GM12873 (cell line): ENCODE results near the gene VWA8.

Experiments used
- CTCF ChIP-seq: IDR thresholded peaks from 2 replicates; pipeline ENCODE4 v1.5.1; 2012; ENCODE audit warnings: low read depth, mild to moderate bottlenecking, moderate library complexity, low read length, control low read depth; ENCODE audit not compliant: insufficient read depth; ENCODE audit errors: missing control alignments

The VWA8 gene

GRCh38 chr13:41596190-41596589 lies 364.7 kb downstream of the VWA8 start:
- TF ChIP-seq CTCF: no peak

GRCh38 chr13:41595298-41595697 lies 365.6 kb downstream of the VWA8 start:
- TF ChIP-seq CTCF: no peak

- TF ChIP-seq CTCF: no peak
These were observed 370.3 kb downstream of the VWA8 start for GRCh38 chr13:41590643-41591042.

- TF ChIP-seq CTCF: no peak
These were observed 370.8 kb downstream of the VWA8 start for GRCh38 chr13:41590122-41590521.

- no peak for TF ChIP-seq CTCF
These were observed 371.5 kb downstream of the VWA8 start for GRCh38 chr13:41589434-41589833.

GRCh38 chr13:41588899-41589298 lies 372.0 kb downstream of the VWA8 start:
- no peak for TF ChIP-seq CTCF

GRCh38 chr13:41588448-41588847 lies 372.5 kb downstream of the VWA8 start:
- no peak for TF ChIP-seq CTCF
